MV-4-11 (cell line): ENCODE measurements around the gene RTN3.
A peak's percentile ranks its signal among the peaks of the same experiment; 100 is the strongest.
"Not testable (repeated sequence)": the region's sequence is repeated elsewhere in the genome, so short reads cannot be mapped to it uniquely, and the experiment has no call there.

Experiments used
- DNase-seq: peaks from one replicate; lab custom pipeline; 2025; lab: John Stamatoyannopoulos, UW

The RTN3 gene

GRCh38 chr11:63681321-63682065, at the start of gene RTN3:
Gene RTN3 (plus strand): TSS chr11:63681500. CDS start chr11:63681637, 137 bp downstream.
- DNase-seq: peak; percentile 97

- DNase-seq: peak; percentile 56
Measured at GRCh38 chr11:63635762-63636465, 45.4 kb upstream of the RTN3 start.

- not testable (repeated sequence) for DNase-seq
Measured at GRCh38 chr11:63638436-63638835, 42.9 kb upstream of the RTN3 start.

GRCh38 chr11:63639199-63639832, 42.0 kb upstream of the RTN3 start:
- peak; percentile 33 for DNase-seq

GRCh38 chr11:63641727-63642126, 39.6 kb upstream of the RTN3 start:
- DNase-seq: no peak

- DNase-seq: no peak
Measured at GRCh38 chr11:63643205-63643604, 38.1 kb upstream of the RTN3 start.

GRCh38 chr11:63652671-63653070, 28.6 kb upstream of the RTN3 start:
- DNase-seq: no peak

GRCh38 chr11:63660972-63661371, 20.3 kb upstream of the RTN3 start:
- DNase-seq: peak; percentile 67

- no peak for DNase-seq
Measured at GRCh38 chr11:63663809-63664208, 17.5 kb upstream of the RTN3 start.

- no peak for DNase-seq
Measured at GRCh38 chr11:63666874-63667273, 14.4 kb upstream of the RTN3 start.

GRCh38 chr11:63667995-63668795, 13.1 kb upstream of the RTN3 start:
- no peak for DNase-seq

- DNase-seq: no peak
Measured at GRCh38 chr11:63670096-63670432, 11.2 kb upstream of the RTN3 start.

- peak; percentile 70 for DNase-seq
Measured at GRCh38 chr11:63670433-63671321, 10.6 kb upstream of the RTN3 start.

- DNase-seq: peak; percentile 94
Measured at GRCh38 chr11:63671322-63672155, 9.8 kb upstream of the RTN3 start, which contains the start of gene ATL3. Gene ATL3 (minus strand): TSS chr11:63671376. CDS start chr11:63671335, 41 bp downstream.

- DNase-seq: no peak
Measured at GRCh38 chr11:63672156-63672463, 9.2 kb upstream of the RTN3 start.

GRCh38 chr11:63672936-63673539, 8.3 kb upstream of the RTN3 start:
- DNase-seq: no peak

- DNase-seq: no peak
Measured at GRCh38 chr11:63673579-63673978, 7.7 kb upstream of the RTN3 start.

GRCh38 chr11:63680834-63681320, 423 bp upstream of the RTN3 start:
- DNase-seq: no peak

GRCh38 chr11:63682066-63683021, 1.0 kb downstream of the RTN3 start:
- no peak for DNase-seq
